ENCODE data around the gene ZNF468. TPM values are rescaled to one million over a fixed set of nuclear protein-coding genes. Genes with fewer than 3 reads are reported as not detected.
"Not testable (repeated sequence)": the region's sequence is repeated elsewhere in the genome, so short reads cannot be mapped to it uniquely, and the experiment has no call there.

ZNF468 gene
- total and polyA plus RNA-seq, 2 donors (not counting 3 experiments of a cell fraction or from before 2014, with no cell fraction given) = 6.3 to 12.6 TPM

- BruUV-seq (replicated peaks) = no TSS peak
- H3K9me1 ChIP-seq (replicated peaks; ENCODE audit: control insufficient read depth, extremely low read depth, insufficient read depth, low read length) = no peaks in the 10 kb centered on the region
- no peak overlapping the region for H3K4me3 ChIP-seq (replicated peaks in 1 of 3; ENCODE audit: insufficient read depth in 1 of 3, low read depth in 1 of 3, low read length in 3 of 3)
- ChIA-PET CTCF (no interaction called here), POLR2A (no interaction called here)
- FAIRE-seq (no peak), DNase-seq (ENCODE audit: low read depth, low spot score) (no peak)
- no peaks in the 10 kb centered on the region for H3K36me3 ChIP-seq (ENCODE audit: control insufficient read depth in 2 of 2, extremely low read depth in 1 of 2, insufficient read depth in 2 of 2, low read length in 2 of 2)
- no peaks in the 10 kb centered on the region for H3K27me3 ChIP-seq (ENCODE audit: control insufficient read depth in 2 of 2, insufficient read depth in 2 of 2, low read length in 2 of 2)
- dilution Hi-C loops (cut with MboI; ENCODE audit: extremely low pct_ligation_motif_present, low sequenced_read_pairs) (no loop called here), intact Hi-C loops (cut with micrococcal nuclease) (no loop called here)
- H3K4me1 ChIP-seq (ENCODE audit: control insufficient read depth, extremely low read depth, insufficient read depth, low read length) = no peaks in the 10 kb centered on the region
- H3K9me3 ChIP-seq (replicated peaks; ENCODE audit: control insufficient read depth, insufficient read depth, low read length) = no peaks in the 10 kb centered on the region
- H2AFZ ChIP-seq (ENCODE audit: low read depth, low read length) = no peak overlapping the region
- H3K79me2 ChIP-seq (ENCODE audit: control insufficient read depth, insufficient read depth, low read length) = no peaks in the 10 kb centered on the region
- TF ChIP-seq FOS (IDR thresholded peaks at IDR 0.05; ENCODE audit: borderline replicate concordance, insufficient read depth, low read length) (no peak), MYC (IDR thresholded peaks at IDR 0.05; ENCODE audit: low read depth, low read length) (no peak)
- no peaks in the 10 kb centered on the region for H4K20me1 ChIP-seq (replicated peaks; ENCODE audit: control insufficient read depth, extremely low read depth, insufficient read depth, low read length)
- H3K4me2 ChIP-seq (ENCODE audit: insufficient read depth, low read length) = no peak overlapping the region
- H3K9ac ChIP-seq (replicated peaks; ENCODE audit: extremely low read depth, insufficient read depth, low read length) = no peak overlapping the region
- H3K27ac ChIP-seq (ENCODE audit: insufficient read depth, low read depth, low read length) = no peak overlapping the region
These were observed 14.0 kb upstream of the ZNF468 start for GRCh38 chr19:52871466-52871865.

- H3K9me1 ChIP-seq (replicated peaks; ENCODE audit: control insufficient read depth, extremely low read depth, insufficient read depth, low read length); FAIRE-seq; dilution Hi-C loops (cut with MboI; ENCODE audit: extremely low pct_ligation_motif_present, low sequenced_read_pairs); H3K27ac ChIP-seq (ENCODE audit: insufficient read depth, low read depth, low read length); CTCF ChIA-PET; H3K79me2 ChIP-seq (ENCODE audit: control insufficient read depth, insufficient read depth, low read length); H3K27me3 ChIP-seq (ENCODE audit: control insufficient read depth in 2 of 2, insufficient read depth in 2 of 2, low read length in 2 of 2); H3K36me3 ChIP-seq (ENCODE audit: control insufficient read depth in 2 of 2, extremely low read depth in 1 of 2, insufficient read depth in 2 of 2, low read length in 2 of 2); H2AFZ ChIP-seq (ENCODE audit: low read depth, low read length); H3K4me2 ChIP-seq (ENCODE audit: insufficient read depth, low read length); intact Hi-C loops (cut with micrococcal nuclease); BruUV-seq (replicated peaks); DNase-seq (ENCODE audit: low read depth, low spot score); H3K9ac ChIP-seq (replicated peaks; ENCODE audit: extremely low read depth, insufficient read depth, low read length); POLR2A ChIA-PET; H3K4me3 ChIP-seq (replicated peaks in 1 of 3; ENCODE audit: insufficient read depth in 1 of 3, low read depth in 1 of 3, low read length in 3 of 3); H4K20me1 ChIP-seq (replicated peaks; ENCODE audit: control insufficient read depth, extremely low read depth, insufficient read depth, low read length); H3K4me1 ChIP-seq (ENCODE audit: control insufficient read depth, extremely low read depth, insufficient read depth, low read length); H3K9me3 ChIP-seq (replicated peaks; ENCODE audit: control insufficient read depth, insufficient read depth, low read length): not testable (repeated sequence)
These were observed 10.6 kb upstream of the ZNF468 start for GRCh38 chr19:52868031-52868430.

- dilution Hi-C loops (cut with MboI; ENCODE audit: extremely low pct_ligation_motif_present, low sequenced_read_pairs); H3K36me3 ChIP-seq (ENCODE audit: control insufficient read depth in 2 of 2, extremely low read depth in 1 of 2, insufficient read depth in 2 of 2, low read length in 2 of 2); H3K79me2 ChIP-seq (ENCODE audit: control insufficient read depth, insufficient read depth, low read length); POLR2A ChIA-PET; H3K9me3 ChIP-seq (replicated peaks; ENCODE audit: control insufficient read depth, insufficient read depth, low read length); CTCF ChIA-PET; H3K27me3 ChIP-seq (ENCODE audit: control insufficient read depth in 2 of 2, insufficient read depth in 2 of 2, low read length in 2 of 2); H3K4me1 ChIP-seq (ENCODE audit: control insufficient read depth, extremely low read depth, insufficient read depth, low read length); H3K9me1 ChIP-seq (replicated peaks; ENCODE audit: control insufficient read depth, extremely low read depth, insufficient read depth, low read length); H4K20me1 ChIP-seq (replicated peaks; ENCODE audit: control insufficient read depth, extremely low read depth, insufficient read depth, low read length): not testable (repeated sequence)
- Histone ChIP-seq H3K27ac (ENCODE audit: insufficient read depth, low read depth, low read length) (peak overlapping the region; percentile 37), H2AFZ (ENCODE audit: low read depth, low read length) (peak overlapping the region; percentile 95), H3K9ac (replicated peaks; ENCODE audit: extremely low read depth, insufficient read depth, low read length) (peak overlapping the region; percentile 67), H3K4me2 (ENCODE audit: insufficient read depth, low read length) (peak overlapping the region; percentile 58), H3K4me3 (replicated peaks in 1 of 3; ENCODE audit: insufficient read depth in 1 of 3, low read depth in 1 of 3, low read length in 3 of 3) (peak overlapping the region; percentile 53 to 90 (median 79))
- TSS peak; percentile 75 for BruUV-seq (replicated peaks)
- peak; percentile 7 for DNase-seq (ENCODE audit: low read depth, low spot score)
- FAIRE-seq = peak; percentile 79
- intact Hi-C loops (cut with micrococcal nuclease) = loop anchor here (1.0 to 10.0 kb wide), 3 partner anchors 35 to 86 kb away; partner anchors contain the start of genes ZNF28 and ZNF888
These were observed 660 bp downstream of the ZNF468 start for GRCh38 chr19:52856540-52857377.

- H2AFZ ChIP-seq (ENCODE audit: low read depth, low read length); H3K4me1 ChIP-seq (ENCODE audit: control insufficient read depth, extremely low read depth, insufficient read depth, low read length); intact Hi-C loops (cut with micrococcal nuclease); H4K20me1 ChIP-seq (replicated peaks; ENCODE audit: control insufficient read depth, extremely low read depth, insufficient read depth, low read length); POLR2A ChIA-PET; H3K79me2 ChIP-seq (ENCODE audit: control insufficient read depth, insufficient read depth, low read length); FAIRE-seq; H3K9ac ChIP-seq (replicated peaks; ENCODE audit: extremely low read depth, insufficient read depth, low read length); H3K9me1 ChIP-seq (replicated peaks; ENCODE audit: control insufficient read depth, extremely low read depth, insufficient read depth, low read length); H3K4me2 ChIP-seq (ENCODE audit: insufficient read depth, low read length); H3K27me3 ChIP-seq (ENCODE audit: control insufficient read depth in 2 of 2, insufficient read depth in 2 of 2, low read length in 2 of 2); DNase-seq (ENCODE audit: low read depth, low spot score); H3K27ac ChIP-seq (ENCODE audit: insufficient read depth, low read depth, low read length); BruUV-seq (replicated peaks); H3K4me3 ChIP-seq (replicated peaks in 1 of 3; ENCODE audit: insufficient read depth in 1 of 3, low read depth in 1 of 3, low read length in 3 of 3); dilution Hi-C loops (cut with MboI; ENCODE audit: extremely low pct_ligation_motif_present, low sequenced_read_pairs); H3K9me3 ChIP-seq (replicated peaks; ENCODE audit: control insufficient read depth, insufficient read depth, low read length); CTCF ChIA-PET: not testable (repeated sequence)
- H3K36me3 ChIP-seq (ENCODE audit: control insufficient read depth in 2 of 2, extremely low read depth in 1 of 2, insufficient read depth in 2 of 2, low read length in 2 of 2) = peaks cover 13 to 30% of the 10 kb centered on the region in 2 experiments
These were observed 10.1 kb downstream of the ZNF468 start for GRCh38 chr19:52847352-52847751.

Measured in endothelial cell of umbilical vein (primary cell).